GM12873 (cell line): ENCODE measurements around the gene GCNT4.

Experiments
- CTCF ChIP-seq: IDR thresholded peaks from 2 replicates; pipeline ENCODE4 v1.5.1; 2012; ENCODE audit warnings: low read depth, mild to moderate bottlenecking, moderate library complexity, low read length, control low read depth; ENCODE audit not compliant: insufficient read depth; ENCODE audit errors: missing control alignments

The GCNT4 gene

GRCh38 chr5:75021800-75022199 lies 30.6 kb downstream of the GCNT4 start:
- TF ChIP-seq CTCF, result no peak

GRCh38 chr5:75021219-75021618 lies 31.1 kb downstream of the GCNT4 start:
- TF ChIP-seq CTCF, result no peak

GRCh38 chr5:75020016-75020656 lies 32.2 kb downstream of the GCNT4 start:
- no peak for TF ChIP-seq CTCF

- no peak for TF ChIP-seq CTCF
Observed at GRCh38 chr5:75018805-75019587, 33.4 kb downstream of the GCNT4 start.

- TF ChIP-seq CTCF, result no peak
Observed at GRCh38 chr5:75017971-75018370, 34.4 kb downstream of the GCNT4 start.

- TF ChIP-seq CTCF, result no peak
Observed at GRCh38 chr5:75016896-75017295, 35.5 kb downstream of the GCNT4 start.

GRCh38 chr5:75012748-75013147 lies 39.6 kb downstream of the GCNT4 start:
- TF ChIP-seq CTCF, result no peak
